HG03103 (cell line): ENCODE measurements around the gene PAM16.
A peak's percentile ranks its signal among the peaks of the same experiment; 100 is the strongest.

Experiments
- ATAC-seq: cut with Tn5 transposase; IDR thresholded peaks from one replicate; pipeline ENCODE4 v1.9.1; 2021; ENCODE audit warnings: low read depth; ENCODE audit not compliant: unreplicated experiment

The PAM16 gene

DNA sequence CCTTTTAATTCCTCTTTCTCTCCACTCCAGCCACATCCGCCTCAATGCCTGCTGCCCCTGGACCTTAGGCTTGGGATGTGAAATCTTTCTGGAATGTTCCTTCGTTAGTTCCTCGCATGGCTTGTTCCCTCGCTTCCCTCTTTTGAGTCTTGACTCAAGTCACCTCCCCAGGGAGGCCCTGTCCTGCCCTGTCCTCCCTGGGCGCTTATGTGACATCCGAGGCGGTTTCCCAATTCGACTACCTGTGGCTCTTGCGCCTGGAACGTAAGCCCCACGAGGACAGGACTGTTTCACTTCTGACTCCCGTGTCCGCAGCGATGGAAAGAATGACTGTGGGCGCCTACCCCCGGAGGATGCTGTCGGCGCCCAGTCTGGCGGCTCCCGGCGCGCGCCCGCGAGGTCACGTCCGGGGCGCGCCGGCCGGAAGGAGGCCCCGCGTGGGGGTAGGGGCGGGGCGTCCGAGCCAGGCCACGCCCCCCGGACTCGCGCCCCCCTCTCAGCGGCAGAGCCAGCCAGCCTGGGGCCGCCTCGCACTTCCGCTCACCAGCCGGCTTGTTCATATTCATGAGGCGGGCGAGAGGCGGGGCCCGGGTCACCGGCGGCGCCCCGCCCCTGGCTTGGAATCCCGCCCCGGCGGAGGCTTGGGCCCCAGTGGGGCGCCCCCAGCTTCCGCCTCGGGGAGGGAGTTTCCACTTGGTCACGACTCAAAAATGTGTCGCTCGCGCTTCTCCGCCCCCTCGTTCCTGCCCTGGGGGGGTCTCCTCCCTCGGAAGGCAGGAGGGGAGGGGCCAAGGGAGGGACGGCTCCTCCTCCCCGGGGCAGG lies 43.7 kb downstream of the PAM16 start:
- ATAC-seq, result peak; percentile 82

DNA sequence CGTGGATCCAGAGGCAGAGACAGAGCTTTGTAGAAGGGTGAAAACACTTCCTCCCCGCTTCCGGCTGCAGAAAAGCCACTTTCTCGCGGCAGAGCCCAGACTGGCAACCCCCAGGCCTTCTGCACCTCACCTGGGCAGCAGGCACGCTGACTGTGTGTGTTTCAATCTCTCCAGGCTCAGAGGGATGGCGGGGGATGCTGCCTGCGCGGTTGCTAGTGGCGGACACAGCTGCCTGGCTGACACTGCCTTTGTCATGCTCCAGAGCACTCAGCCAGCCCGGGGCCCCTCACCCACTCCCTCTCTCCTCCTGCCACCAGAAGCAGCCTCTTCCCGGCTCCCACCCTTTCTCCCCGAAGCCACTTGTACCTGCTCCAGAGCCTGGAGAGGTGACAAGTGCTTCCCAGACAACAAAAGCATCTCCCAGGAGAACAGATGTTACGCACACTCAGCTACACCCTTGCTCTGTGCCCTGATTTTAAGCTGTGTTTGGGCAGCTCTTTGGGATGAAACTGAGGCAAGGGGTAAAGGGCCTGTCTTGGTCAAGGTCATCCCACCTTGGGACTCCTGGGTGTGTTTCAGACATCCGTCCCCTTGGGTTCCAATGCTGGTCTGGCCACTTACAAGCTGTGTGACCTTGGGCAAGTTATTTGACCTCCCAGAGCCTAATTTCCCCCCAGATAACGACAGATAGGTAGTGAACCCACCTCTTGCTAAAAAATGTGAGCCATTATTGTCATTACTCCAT lies 44.5 kb downstream of the PAM16 start:
- ATAC-seq, result no peak

DNA sequence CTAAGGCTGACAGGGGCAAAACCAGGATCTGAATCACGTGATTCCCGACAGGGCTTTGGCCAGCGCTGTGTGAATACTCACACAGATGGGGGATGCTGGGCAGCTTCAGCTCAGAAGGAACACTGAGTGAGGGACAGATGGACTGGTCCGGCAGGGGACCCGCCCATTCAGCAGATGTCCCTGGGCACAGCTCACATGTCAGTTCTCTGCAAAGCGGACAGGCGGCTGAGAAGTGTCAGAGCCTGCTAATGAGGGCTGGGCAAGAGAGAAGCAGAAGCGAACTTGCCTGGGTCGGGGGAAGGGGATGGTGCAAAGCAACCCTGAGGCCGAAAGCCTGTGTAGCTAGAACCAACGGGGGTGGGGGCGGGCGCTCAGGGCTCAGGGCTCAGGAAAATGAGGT lies 47.1 kb downstream of the PAM16 start:
- ATAC-seq, result no peak

DNA sequence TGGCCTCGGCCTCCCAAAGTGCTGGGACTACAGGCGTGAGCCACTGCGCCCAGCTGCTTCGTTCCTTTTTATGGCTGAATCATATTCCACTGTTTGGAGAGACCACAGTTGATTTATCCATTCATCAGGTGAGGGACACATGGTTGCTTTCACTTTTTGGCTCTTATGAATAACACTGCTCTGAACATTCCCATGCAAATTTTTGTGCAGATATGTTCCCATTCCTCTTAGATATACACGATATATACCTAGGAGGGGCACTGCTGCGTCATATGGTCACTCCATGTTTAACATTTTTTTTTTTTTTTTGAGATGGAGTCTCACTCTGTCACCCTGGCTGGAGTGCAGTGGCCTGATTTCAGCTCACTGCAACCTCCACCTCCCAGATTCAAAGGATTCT lies 49.2 kb downstream of the PAM16 start:
- no peak for ATAC-seq

DNA sequence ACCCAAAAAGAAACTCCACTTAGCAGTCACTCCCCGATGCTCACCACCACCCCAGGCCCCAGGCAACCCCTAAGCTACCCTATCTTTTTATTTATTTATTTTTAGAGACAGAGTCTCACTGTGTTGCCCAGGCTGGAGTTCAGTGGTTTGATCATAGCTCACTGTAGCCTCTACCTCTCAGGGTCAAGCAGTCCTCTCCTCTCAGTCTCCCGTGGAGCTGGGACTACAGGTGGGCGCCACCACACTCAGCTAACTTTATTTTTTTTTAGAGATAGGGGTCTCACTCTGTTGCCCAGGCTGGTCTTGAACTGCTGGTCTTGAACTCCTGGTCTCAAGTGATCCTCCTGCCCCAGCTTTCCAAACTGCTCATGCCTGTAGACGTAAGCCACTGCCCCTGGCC lies 49.9 kb downstream of the PAM16 start:
- ATAC-seq, result no peak

DNA sequence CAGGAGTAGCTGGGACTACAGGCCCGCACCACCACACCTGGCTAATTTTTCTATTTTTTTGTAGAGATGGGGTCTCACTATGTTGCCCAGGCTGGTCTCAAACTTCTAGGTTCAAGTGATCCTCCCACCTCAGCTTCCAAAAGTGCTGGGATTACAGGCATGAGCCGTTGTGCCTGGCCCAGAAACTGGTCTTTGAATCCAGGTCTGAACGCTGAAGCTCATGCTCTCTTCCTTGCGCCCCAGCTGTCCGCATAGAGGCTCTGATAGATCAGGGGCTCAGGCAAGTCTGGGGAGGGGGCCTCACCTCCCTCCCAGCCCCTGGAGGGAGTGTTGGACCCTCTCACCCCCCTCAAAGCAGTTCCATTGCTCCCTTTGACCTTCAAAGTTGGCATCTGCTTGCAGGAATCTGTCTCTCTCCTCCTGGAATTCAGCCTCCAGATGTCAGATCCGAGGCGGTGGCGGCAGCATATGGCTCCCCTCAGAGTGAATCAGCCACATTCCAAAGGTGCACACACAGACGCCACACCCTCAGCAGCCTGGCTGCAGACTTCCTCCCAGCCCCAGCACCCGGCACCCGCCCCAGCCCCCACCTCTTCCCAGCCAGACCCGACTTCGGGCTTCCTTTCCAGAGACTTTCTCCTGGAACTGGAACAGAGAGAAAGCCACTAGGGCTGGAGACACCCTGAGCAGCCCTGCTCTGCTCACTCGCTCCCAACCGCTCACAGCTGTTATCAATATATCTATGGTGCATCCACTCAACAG lies 52.2 kb downstream of the PAM16 start:
- no peak for ATAC-seq

DNA sequence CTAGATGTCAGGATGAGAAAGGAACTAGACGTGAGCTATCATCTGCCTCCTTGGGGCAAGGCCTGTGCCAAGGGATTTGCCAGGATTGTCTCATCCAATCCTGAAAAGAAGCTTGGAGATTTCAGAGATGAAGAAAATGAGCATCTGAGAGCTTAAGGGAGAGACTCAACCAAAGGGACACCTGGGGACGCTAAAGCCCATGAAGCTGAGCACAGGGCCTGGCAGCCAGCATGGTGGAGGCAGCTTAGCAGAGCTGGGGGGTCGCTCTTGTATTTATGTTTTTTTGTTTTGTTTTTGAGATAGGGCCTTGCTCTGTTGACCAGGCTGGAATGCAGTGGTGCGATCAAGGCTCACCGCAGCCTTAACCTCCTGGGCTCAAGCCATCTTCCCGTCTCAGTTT lies 53.6 kb downstream of the PAM16 start:
- no peak for ATAC-seq

DNA sequence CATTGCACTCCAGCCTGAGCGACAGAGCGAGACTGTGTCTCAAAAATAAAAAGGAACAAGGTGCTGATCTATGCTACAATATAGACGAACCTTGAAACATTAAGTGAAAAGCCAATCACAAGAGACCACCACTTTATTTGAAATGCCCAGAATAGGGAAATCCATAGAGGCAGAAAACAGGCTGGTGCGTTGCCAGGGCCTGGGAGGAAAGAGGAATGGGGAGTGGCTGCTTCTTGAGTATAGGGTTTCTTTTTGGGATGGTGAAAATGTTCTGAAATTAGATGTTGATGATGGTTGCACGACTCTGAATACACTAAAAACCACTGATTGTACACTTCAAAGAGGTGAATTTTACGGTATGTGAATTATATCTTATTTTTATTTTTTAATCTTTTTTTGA lies 55.5 kb downstream of the PAM16 start:
- no peak for ATAC-seq

DNA sequence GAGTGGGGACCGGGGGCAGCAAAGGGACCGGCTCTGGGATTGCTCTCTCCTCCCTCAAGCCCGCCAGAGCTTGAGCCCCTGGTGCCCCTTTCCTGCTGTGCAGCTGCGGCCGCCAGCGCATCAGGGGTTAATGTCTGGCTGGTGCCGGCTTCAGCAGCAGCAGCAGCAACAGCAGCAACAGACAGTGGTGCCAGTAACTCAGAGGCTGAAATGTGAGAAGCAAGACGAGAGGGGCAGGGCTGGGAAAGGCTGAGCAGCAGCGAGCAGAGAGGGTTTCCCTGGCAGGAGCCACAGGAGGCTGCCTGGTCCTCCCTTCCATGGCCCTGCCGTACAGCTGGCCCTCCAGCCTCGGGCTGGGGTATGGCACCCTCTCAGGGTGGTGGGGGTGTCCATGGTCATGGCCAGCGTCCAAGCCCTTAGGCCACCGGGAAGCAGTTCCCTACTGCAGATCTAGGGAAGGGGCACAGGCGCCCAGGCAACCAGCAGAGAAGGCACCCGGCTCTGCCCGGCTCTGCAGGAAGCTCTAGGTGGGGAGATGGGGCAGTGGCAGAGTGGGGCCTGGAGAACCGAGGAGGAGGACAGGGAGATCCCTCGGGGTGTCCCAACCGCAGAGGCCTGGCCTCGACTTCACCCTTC lies 57.2 kb downstream of the PAM16 start:
- no peak for ATAC-seq

DNA sequence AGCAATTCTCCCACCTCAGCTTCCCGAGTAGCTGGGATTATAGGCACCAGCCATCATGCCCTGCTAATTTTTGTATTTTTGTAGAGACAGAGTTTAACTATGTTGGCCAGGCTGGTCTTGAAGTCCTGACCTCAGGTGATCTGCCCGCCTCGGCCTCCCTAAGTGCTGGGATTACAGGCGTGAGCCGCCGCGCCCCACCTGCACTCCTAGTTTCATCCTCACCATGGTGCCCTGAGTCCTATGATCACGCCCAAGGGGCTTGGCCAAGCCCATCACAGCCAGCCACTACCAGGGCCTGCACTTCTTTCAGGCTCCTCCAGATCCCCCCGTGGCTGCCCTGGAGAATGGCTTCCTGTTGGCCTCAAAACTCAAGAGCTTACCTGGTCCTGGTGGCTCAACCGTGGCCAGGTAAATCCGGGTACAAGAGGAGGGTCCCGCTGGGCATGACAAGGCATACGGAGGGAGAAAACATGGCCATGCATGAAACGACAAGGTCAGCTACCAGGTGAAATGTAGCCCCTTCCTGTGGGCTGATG lies 57.9 kb downstream of the PAM16 start:
- no peak for ATAC-seq

DNA sequence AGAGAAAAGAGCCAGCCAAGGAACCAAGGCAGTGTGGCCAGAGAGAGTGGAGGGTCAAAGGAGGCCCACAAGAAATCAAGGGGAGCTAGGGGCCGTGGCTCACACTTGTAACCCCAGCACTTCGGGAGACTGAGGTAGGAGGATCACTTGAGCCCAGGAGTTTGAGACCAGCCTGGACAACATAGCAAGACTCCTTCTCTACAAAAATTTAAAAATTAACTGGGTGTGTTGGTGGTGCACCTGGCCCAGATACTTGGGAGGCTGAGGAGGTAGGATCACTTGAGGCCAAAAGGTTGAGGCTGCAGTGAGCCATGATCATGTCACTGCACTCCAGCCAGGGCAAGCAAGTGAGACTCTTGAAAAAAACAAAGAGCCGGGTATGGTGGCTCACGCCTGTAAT lies 59.4 kb downstream of the PAM16 start:
- no peak for ATAC-seq
